HL-60 (cell line): ENCODE data around the gene ABHD2.
A peak's percentile ranks its signal among the peaks of the same experiment; 100 is the strongest.

ENCODE experiments used
- DNase-seq, 2 experiments: peaks; one replicate each; pipeline ENCODE4 v3.0.0-alpha.2; 2010 to 2020; ENCODE audit warnings: low read depth in 1 of 2, low spot score in 1 of 2
- H3K27ac ChIP-seq: fragments of 250-450 bp; sonication (Bioruptor Pico); replicated peaks from 2 replicates; pipeline ENCODE4 v1.5.1; 2020; ENCODE audit warnings: mild to moderate bottlenecking, moderate library complexity
- H3K27me3 ChIP-seq: fragments of 250-450 bp; sonication (Bioruptor Pico); 2 replicates; pipeline ENCODE4 v1.5.1; 2021; ENCODE audit warnings: mild to moderate bottlenecking, moderate library complexity; ENCODE audit not compliant: insufficient read depth, poor library complexity, severe bottlenecking
- H3K4me3 ChIP-seq: replicated peaks from 2 replicates; pipeline ENCODE4 v1.5.1; 2011; ENCODE audit warnings: mild to moderate bottlenecking, control low read depth, low read length; ENCODE audit not compliant: insufficient read depth
- CTCF ChIP-seq: IDR thresholded peaks from one replicate; pipeline ENCODE4 v1.5.1; 2011; ENCODE audit warnings: low read length, control low read depth, inconsistent platforms; ENCODE audit not compliant: insufficient read depth
- GABPA ChIP-seq: IDR thresholded peaks from 2 replicates; pipeline ENCODE4 v1.6.1; 2012; ENCODE audit warnings: low read depth
- POLR2AphosphoS5 ChIP-seq: IDR thresholded peaks from 2 replicates; pipeline ENCODE4 v1.6.1; 2012; ENCODE audit warnings: low read depth
- REST ChIP-seq: IDR thresholded peaks from 2 replicates; pipeline ENCODE4 v1.6.1; 2012; ENCODE audit warnings: low read depth; ENCODE audit not compliant: insufficient replicate concordance
- SPI1 ChIP-seq: IDR thresholded peaks from 2 replicates; pipeline ENCODE4 v1.6.1; 2012; ENCODE audit warnings: low read depth, mild to moderate bottlenecking, borderline replicate concordance

The ABHD2 gene

GRCh38 chr15:89054873-89055272, 33.4 kb upstream of the ABHD2 start:
- Histone ChIP-seq H3K27me3 (no peaks in the 10 kb centered on the region), H3K4me3 (no peak overlapping the region), H3K27ac (no peak overlapping the region)
- TF ChIP-seq POLR2AphosphoS5 (no peak), SPI1 (no peak), CTCF (no peak), REST (no peak)
- no peak for DNase-seq

- Histone ChIP-seq H3K27me3 (no peaks in the 10 kb centered on the region), H3K4me3 (no peak overlapping the region), H3K27ac (no peak overlapping the region)
- DNase-seq: peak; percentile 25 to 84
- TF ChIP-seq SPI1 (no peak), CTCF (peak; percentile 94), REST (no peak)
Observed at GRCh38 chr15:89057506-89058133, 30.6 kb upstream of the ABHD2 start.

GRCh38 chr15:89058376-89058775, 29.9 kb upstream of the ABHD2 start:
- no peak overlapping the region for H3K4me3 ChIP-seq
- no peaks in the 10 kb centered on the region for H3K27me3 ChIP-seq
- TF ChIP-seq GABPA: no peak
- no peak for TF ChIP-seq POLR2AphosphoS5
- TF ChIP-seq CTCF: no peak
- no peak for TF ChIP-seq REST
- TF ChIP-seq SPI1: no peak
- H3K27ac ChIP-seq: no peak overlapping the region
- no peak for DNase-seq
